HG03342 (cell line): ENCODE results near the gene CDH22.

Source experiments
- ATAC-seq: cut with Tn5 transposase; IDR thresholded peaks from one replicate; pipeline ENCODE4 v1.9.1; 2021; ENCODE audit warnings: mild to moderate bottlenecking, moderate library complexity; ENCODE audit not compliant: unreplicated experiment

Gene CDH22

GRCh38 chr20:46200582-46201570 is 107.4 kb downstream of the CDH22 start:
- ATAC-seq = no peak

GRCh38 chr20:46199198-46199597 is 109.1 kb downstream of the CDH22 start:
- no peak for ATAC-seq

- ATAC-seq = no peak
Measured at GRCh38 chr20:46196990-46197389, 111.3 kb downstream of the CDH22 start.

- no peak for ATAC-seq
Measured at GRCh38 chr20:46195264-46196036, 112.8 kb downstream of the CDH22 start.

- ATAC-seq = no peak
Measured at GRCh38 chr20:46194409-46194808, 113.9 kb downstream of the CDH22 start.

GRCh38 chr20:46192376-46192944 is 115.8 kb downstream of the CDH22 start:
- ATAC-seq = no peak

- ATAC-seq = no peak
Measured at GRCh38 chr20:46191611-46192010, 116.7 kb downstream of the CDH22 start.

- no peak for ATAC-seq
Measured at GRCh38 chr20:46191168-46191540, 117.1 kb downstream of the CDH22 start.

- ATAC-seq = no peak
Measured at GRCh38 chr20:46190478-46191167, 117.7 kb downstream of the CDH22 start.

- ATAC-seq = no peak
Measured at GRCh38 chr20:46188866-46189541, 119.3 kb downstream of the CDH22 start.

- no peak for ATAC-seq
Measured at GRCh38 chr20:46186210-46186609, 122.1 kb downstream of the CDH22 start.

- no peak for ATAC-seq
Measured at GRCh38 chr20:46185353-46185752, 122.9 kb downstream of the CDH22 start.

GRCh38 chr20:46183768-46184167 is 124.5 kb downstream of the CDH22 start:
- ATAC-seq = no peak

GRCh38 chr20:46182276-46183200 is 125.8 kb downstream of the CDH22 start:
- ATAC-seq = no peak

GRCh38 chr20:46179862-46180261 is 128.4 kb downstream of the CDH22 start:
- ATAC-seq = no peak

GRCh38 chr20:46178891-46179290 is 129.4 kb downstream of the CDH22 start:
- no peak for ATAC-seq

- no peak for ATAC-seq
Measured at GRCh38 chr20:46177768-46178167, 130.5 kb downstream of the CDH22 start.

GRCh38 chr20:46176739-46177378 is 131.4 kb downstream of the CDH22 start:
- no peak for ATAC-seq

GRCh38 chr20:46175127-46175494 is 133.2 kb downstream of the CDH22 start:
- ATAC-seq = no peak
